H9 (cell line): Measurements from ENCODE around the gene MALAT1. TPM values are rescaled to one million over a fixed set of nuclear protein-coding genes. Genes with fewer than 3 reads are reported as not detected.

Source experiments
- DNase-seq: peaks from one replicate; pipeline ENCODE4 v3.0.0-alpha.2; 2017
- H2AFZ ChIP-seq: one replicate; pipeline ENCODE4 v1.6.1; 2013; ENCODE audit warnings: mild to moderate bottlenecking, low read length, control low read depth, moderate library complexity
- H2AK5ac ChIP-seq: 2 replicates; pipeline ENCODE4 v1.6.1; 2013; ENCODE audit warnings: low read length, control low read depth, mixed read lengths; ENCODE audit not compliant: insufficient read length
- H2BK120ac ChIP-seq: one replicate; pipeline ENCODE4 v1.6.1; 2013; ENCODE audit warnings: low read depth, mild to moderate bottlenecking, low read length, control low read depth, inconsistent platforms; ENCODE audit not compliant: poor library complexity, severe bottlenecking
- H2BK12ac ChIP-seq: 2 replicates; pipeline ENCODE4 v1.6.1; 2013; ENCODE audit warnings: low read length, control low read depth, mixed read lengths, low read depth; ENCODE audit not compliant: insufficient read length
- H2BK15ac ChIP-seq: 2 replicates; pipeline ENCODE4 v1.6.1; 2013; ENCODE audit warnings: low read depth, low read length, control low read depth
- H2BK20ac ChIP-seq: one replicate; pipeline ENCODE4 v1.6.1; 2013; ENCODE audit warnings: low read depth, mild to moderate bottlenecking, low read length, control low read depth, inconsistent platforms; ENCODE audit not compliant: poor library complexity, severe bottlenecking
- H2BK5ac ChIP-seq: 2 replicates; pipeline ENCODE4 v1.6.1; 2013; ENCODE audit warnings: low read length, control low read depth, mixed read lengths; ENCODE audit not compliant: insufficient read length
- H3K14ac ChIP-seq: 2 replicates; pipeline ENCODE4 v1.6.1; 2013; ENCODE audit warnings: low read length, control low read depth; ENCODE audit not compliant: insufficient read depth
- H3K18ac ChIP-seq: 2 replicates; pipeline ENCODE4 v1.6.1; 2013; ENCODE audit warnings: low read depth, mild to moderate bottlenecking, mixed read lengths, low read length, control low read depth; ENCODE audit not compliant: insufficient read length
- H3K23ac ChIP-seq: 2 replicates; pipeline ENCODE4 v1.6.1; 2013; ENCODE audit warnings: low read length, control low read depth, mixed read lengths, low read depth; ENCODE audit not compliant: insufficient read length
- H3K23me2 ChIP-seq: 2 replicates; pipeline ENCODE4 v1.6.1; 2013; ENCODE audit warnings: low read depth, mild to moderate bottlenecking, mixed read lengths, low read length, control low read depth; ENCODE audit not compliant: insufficient read length, poor library complexity, severe bottlenecking
- H3K27ac ChIP-seq: 2 replicates; pipeline ENCODE4 v1.5.1; 2013; ENCODE audit warnings: low read length, control low read depth, mixed read lengths, low read depth; ENCODE audit not compliant: insufficient read length
- H3K27me3 ChIP-seq: 2 replicates; pipeline ENCODE4 v1.6.1; 2013; ENCODE audit warnings: low read length, control low read depth, inconsistent platforms; ENCODE audit not compliant: insufficient read depth
- H3K4ac ChIP-seq: 2 replicates; pipeline ENCODE4 v1.6.1; 2013; ENCODE audit warnings: low read depth, mild to moderate bottlenecking, control low read depth, inconsistent platforms, low read length, moderate library complexity
- H3K4me1 ChIP-seq: 2 replicates; pipeline ENCODE4 v1.6.1; 2013; ENCODE audit warnings: low read length, control low read depth, inconsistent platforms; ENCODE audit not compliant: insufficient read depth
- H3K4me2 ChIP-seq: 2 replicates; pipeline ENCODE4 v1.6.1; 2013; ENCODE audit warnings: low read length, control low read depth, mixed read lengths; ENCODE audit not compliant: insufficient read length, insufficient read depth
- H3K56ac ChIP-seq: 2 replicates; pipeline ENCODE4 v1.6.1; 2013; ENCODE audit warnings: low read depth, mild to moderate bottlenecking, mixed read lengths, low read length, control low read depth; ENCODE audit not compliant: insufficient read length
- H3K79me1 ChIP-seq: 2 replicates; pipeline ENCODE4 v1.6.1; 2013; ENCODE audit warnings: low read depth, mild to moderate bottlenecking, moderate library complexity, low read length, control low read depth, inconsistent platforms; ENCODE audit not compliant: insufficient read depth, poor library complexity, severe bottlenecking
- H3K79me2 ChIP-seq: 2 replicates; pipeline ENCODE4 v1.6.1; 2013; ENCODE audit warnings: low read length, control low read depth, inconsistent platforms; ENCODE audit not compliant: insufficient read depth
- H3K9ac ChIP-seq: 2 replicates; pipeline ENCODE4 v1.6.1; 2013; ENCODE audit warnings: low read length, control low read depth, mixed read lengths; ENCODE audit not compliant: insufficient read length; ENCODE audit errors: extremely low read depth
- H3K9me3 ChIP-seq: one replicate; pipeline ENCODE4 v1.6.1; 2013; ENCODE audit warnings: low read depth, low read length, inconsistent platforms; ENCODE audit not compliant: control insufficient read depth
- H3T11ph ChIP-seq: one replicate; pipeline ENCODE4 v1.6.1; 2013; ENCODE audit warnings: mild to moderate bottlenecking, low read length, control low read depth, inconsistent platforms
- H4K20me1 ChIP-seq: one replicate; pipeline ENCODE4 v1.6.1; 2013; ENCODE audit not compliant: control insufficient read depth, insufficient read length, insufficient read depth
- H4K5ac ChIP-seq: 2 replicates; pipeline ENCODE4 v1.6.1; 2013; ENCODE audit warnings: low read depth, mild to moderate bottlenecking, mixed read lengths, low read length, control low read depth; ENCODE audit not compliant: insufficient read length
- H4K8ac ChIP-seq: replicated peaks from 2 replicates; pipeline ENCODE4 v1.6.1; 2013; ENCODE audit warnings: low read length, control low read depth, mixed read lengths, low read depth; ENCODE audit not compliant: insufficient read length
- H4K91ac ChIP-seq: 2 replicates; pipeline ENCODE4 v1.6.1; 2013; ENCODE audit warnings: low read depth, mild to moderate bottlenecking, moderate library complexity, mixed read lengths, low read length, control low read depth; ENCODE audit not compliant: insufficient read length
- H3K27ac Mint-ChIP-seq, 3 experiments: 2 replicates in 2 of 3; 3 replicates in 1 of 3; pipeline ENCODE4 v1.8.0; 2020 to 2021; ENCODE audit warnings: mixed read lengths in 3 of 3, mild to moderate bottlenecking in 1 of 3, moderate library complexity in 1 of 3
- H3K27me3 Mint-ChIP-seq: 2 replicates; pipeline ENCODE4 v1.8.0; 2021; ENCODE audit warnings: low read depth, mild to moderate bottlenecking, moderate library complexity, mixed read lengths
- H3K36me3 Mint-ChIP-seq, 3 experiments: 2 replicates in 2 of 3; 3 replicates in 1 of 3; pipeline ENCODE4 v1.8.0; 2020 to 2021; ENCODE audit warnings: low read depth in 3 of 3, mixed read lengths in 3 of 3; ENCODE audit not compliant: insufficient read depth in 1 of 3
- H3K4me1 Mint-ChIP-seq, 2 experiments: 2 replicates each; pipeline ENCODE4 v1.8.0; 2020; ENCODE audit warnings: mixed read lengths in 2 of 2
- H3K4me3 Mint-ChIP-seq, 2 experiments: 2 replicates in 1 of 2; 3 replicates in 1 of 2; pipeline ENCODE4 v1.8.0; 2020 to 2021; ENCODE audit warnings: mild to moderate bottlenecking in 2 of 2, mixed read lengths in 2 of 2, moderate library complexity in 1 of 2
- H3K9me3 Mint-ChIP-seq, 2 experiments: 2 replicates in 1 of 2; 3 replicates in 1 of 2; pipeline ENCODE4 v1.8.0; 2020; ENCODE audit warnings: mild to moderate bottlenecking in 2 of 2, mixed read lengths in 2 of 2, moderate library complexity in 1 of 2
- WGBS: extraction: QIAGEN DNeasy Blood & Tissue Kit; methylation state at CpG from one replicate; pipeline ENCODE4 v1.1.7; 2013; ENCODE audit warnings: missing lambda C conversion rate, low lambda C conversion rate, mixed read lengths; ENCODE audit not compliant: insufficient read length; ENCODE audit errors: extremely low coverage; 5-methylcytosine and 5-hydroxymethylcytosine counted together
- total RNA-seq: library from RNA; stranded (reverse); gene quantifications from 2 replicates; pipeline ENCODE4 v1.2.1, GENCODE V29; 2021
- TF ChIP-seq, protein P1 (sequence below): fragments of 200-600 bp; sonication (generic); conservative IDR thresholded peaks from 3 replicates; pipeline ENCODE4 v1.8.0; 2021; ENCODE audit warnings: antibody characterized with exemption, mild to moderate bottlenecking

MALAT1 gene
- total RNA-seq, 1 experiment from 2014 or later: 1,934 TPM

DNA sequence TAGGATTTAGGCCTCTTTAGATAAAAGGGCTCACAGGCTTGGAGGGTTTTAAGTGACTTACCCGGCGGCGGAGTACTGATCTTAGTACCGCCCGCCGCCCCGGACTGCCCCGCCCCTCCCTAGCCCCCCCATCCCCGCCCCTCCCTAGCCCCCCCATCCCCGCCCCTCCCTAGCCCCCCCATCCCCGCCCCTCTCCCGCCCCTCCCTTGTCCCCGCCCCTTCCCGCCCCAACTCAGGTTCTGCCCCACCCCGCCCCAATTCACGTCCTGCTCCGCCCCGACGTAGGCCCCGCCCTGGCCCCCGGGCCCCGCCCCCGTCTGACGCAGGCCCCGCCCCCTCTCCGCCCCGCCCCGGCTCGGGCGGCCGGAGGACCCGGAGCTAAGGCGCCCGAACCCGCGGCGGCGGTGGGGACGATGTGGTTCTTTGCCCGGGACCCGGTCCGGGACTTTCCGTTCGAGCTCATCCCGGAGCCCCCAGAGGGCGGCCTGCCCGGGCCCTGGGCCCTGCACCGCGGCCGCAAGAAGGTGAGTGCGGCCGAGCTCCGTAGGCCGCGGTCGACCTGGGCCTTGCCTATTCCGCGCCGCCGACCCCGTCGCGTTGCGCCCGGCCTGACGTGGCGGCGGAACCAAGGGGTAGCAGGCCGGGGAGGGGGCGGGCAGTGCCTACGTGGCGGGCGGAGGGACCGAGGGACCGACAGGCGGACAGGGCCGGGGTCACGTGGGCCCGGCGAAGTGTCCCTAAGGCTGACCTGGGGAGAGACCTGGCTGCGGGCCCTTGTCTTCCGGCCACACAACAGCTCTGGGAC, 26.1 kb downstream of the MALAT1 start, which contains the start of gene SCYL1:
TSS of gene SCYL1 (plus strand) at position 343 of the 805 bp plus-strand sequence. CDS start at position 414, 71 bp downstream.
- H3K79me1 ChIP-seq: no peaks in the 10 kb centered on the region
- H3K4me2 ChIP-seq: peak within 1 kb of the TSS; percentile 61
- H3K9ac ChIP-seq: peak within 1 kb of the TSS; percentile 45
- no peak within 1 kb of the TSS for H3K23ac ChIP-seq
- no CpG with 5 or more reads among the region's 82 CpGs for WGBS
- no peak within 1 kb of the TSS for H2AFZ ChIP-seq
- H4K91ac ChIP-seq: no peak within 1 kb of the TSS
- H4K20me1 ChIP-seq: no peaks in the 10 kb centered on the region
- peak within 1 kb of the TSS; percentile 70 for H3K18ac ChIP-seq
- no peak within 1 kb of the TSS for H3K27ac ChIP-seq
- no peak within 1 kb of the TSS for H3K56ac ChIP-seq
- H3K4me1 ChIP-seq: no peaks in the 10 kb centered on the region; the same call in 1 of the 2 replicates
- H3T11ph ChIP-seq: no peak within 1 kb of the TSS
- H2BK20ac ChIP-seq: no peak within 1 kb of the TSS
- Mint-ChIP-seq H3K27ac (no peak within 1 kb of the TSS; a peak in 2 of 7 replicates), H3K4me1 (peaks cover 24 to 34% of the 10 kb centered on the region in 2 experiments), H3K27me3 (peaks cover 18% of the 10 kb centered on the region), H3K4me3 (peak within 1 kb of the TSS; percentile 72 to 82), H3K36me3 (peaks cover 9 to 16% (median 14%) of the 10 kb centered on the region in 3 experiments), H3K9me3 (no peaks in the 10 kb centered on the region)
- peak; percentile 78 for DNase-seq
- no peak within 1 kb of the TSS for H4K8ac ChIP-seq
- no peak within 1 kb of the TSS for H2BK5ac ChIP-seq
- H3K14ac ChIP-seq: peak within 1 kb of the TSS; percentile 23; the same call in 1 of the 2 replicates
- H2AK5ac ChIP-seq: no peak within 1 kb of the TSS
- no peak within 1 kb of the TSS for H2BK15ac ChIP-seq
- H2BK120ac ChIP-seq: no peak within 1 kb of the TSS
- no peak within 1 kb of the TSS for H3K4ac ChIP-seq
- H2BK12ac ChIP-seq: no peak within 1 kb of the TSS
- TF ChIP-seq, protein P1, sequence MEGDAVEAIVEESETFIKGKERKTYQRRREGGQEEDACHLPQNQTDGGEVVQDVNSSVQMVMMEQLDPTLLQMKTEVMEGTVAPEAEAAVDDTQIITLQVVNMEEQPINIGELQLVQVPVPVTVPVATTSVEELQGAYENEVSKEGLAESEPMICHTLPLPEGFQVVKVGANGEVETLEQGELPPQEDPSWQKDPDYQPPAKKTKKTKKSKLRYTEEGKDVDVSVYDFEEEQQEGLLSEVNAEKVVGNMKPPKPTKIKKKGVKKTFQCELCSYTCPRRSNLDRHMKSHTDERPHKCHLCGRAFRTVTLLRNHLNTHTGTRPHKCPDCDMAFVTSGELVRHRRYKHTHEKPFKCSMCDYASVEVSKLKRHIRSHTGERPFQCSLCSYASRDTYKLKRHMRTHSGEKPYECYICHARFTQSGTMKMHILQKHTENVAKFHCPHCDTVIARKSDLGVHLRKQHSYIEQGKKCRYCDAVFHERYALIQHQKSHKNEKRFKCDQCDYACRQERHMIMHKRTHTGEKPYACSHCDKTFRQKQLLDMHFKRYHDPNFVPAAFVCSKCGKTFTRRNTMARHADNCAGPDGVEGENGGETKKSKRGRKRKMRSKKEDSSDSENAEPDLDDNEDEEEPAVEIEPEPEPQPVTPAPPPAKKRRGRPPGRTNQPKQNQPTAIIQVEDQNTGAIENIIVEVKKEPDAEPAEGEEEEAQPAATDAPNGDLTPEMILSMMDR: no peak
- H4K5ac ChIP-seq: no peak within 1 kb of the TSS
- H3K9me3 ChIP-seq: no peaks in the 10 kb centered on the region
- no peaks in the 10 kb centered on the region; the same call in 1 of the 2 replicates for H3K79me2 ChIP-seq
- H3K23me2 ChIP-seq: peaks cover 4% of the 10 kb centered on the region
- no peaks in the 10 kb centered on the region for H3K27me3 ChIP-seq
